Effector memory CD4-positive, alpha-beta T cell (primary cell): Measurements from ENCODE around the gene PUM1.

Experiments used
- DNase-seq, 3 donors: peaks; one replicate each; pipeline ENCODE4 v3.0.0-alpha.2; 2020
- H3K27ac ChIP-seq: 2 replicates; pipeline ENCODE4 v1.7.0; 2013; ENCODE audit warnings: mild to moderate bottlenecking, low read length, moderate library complexity; ENCODE audit not compliant: insufficient read depth, poor library complexity, severe bottlenecking
- H3K27me3 ChIP-seq: replicated peaks from 2 replicates; pipeline ENCODE4 v1.7.0; 2013; ENCODE audit warnings: mild to moderate bottlenecking, low read length; ENCODE audit not compliant: insufficient read depth, control insufficient read depth, poor library complexity, severe bottlenecking
- H3K36me3 ChIP-seq: 2 replicates; pipeline ENCODE4 v1.7.0; 2013; ENCODE audit warnings: mild to moderate bottlenecking, low read length, moderate library complexity; ENCODE audit not compliant: control insufficient read depth, insufficient read depth
- H3K4me1 ChIP-seq: 2 replicates; pipeline ENCODE4 v1.7.0; 2013; ENCODE audit warnings: low read length, mild to moderate bottlenecking; ENCODE audit not compliant: control insufficient read depth, insufficient read depth, poor library complexity, severe bottlenecking
- H3K4me3 ChIP-seq: 2 replicates; pipeline ENCODE4 v1.7.0; 2013; ENCODE audit warnings: low read length, low read depth, mild to moderate bottlenecking; ENCODE audit not compliant: insufficient read depth, poor library complexity, severe bottlenecking
- H3K9me3 ChIP-seq: 2 replicates; pipeline ENCODE4 v1.7.0; 2013; ENCODE audit warnings: mild to moderate bottlenecking, low read length, moderate library complexity; ENCODE audit not compliant: control insufficient read depth

Gene PUM1

DNA sequence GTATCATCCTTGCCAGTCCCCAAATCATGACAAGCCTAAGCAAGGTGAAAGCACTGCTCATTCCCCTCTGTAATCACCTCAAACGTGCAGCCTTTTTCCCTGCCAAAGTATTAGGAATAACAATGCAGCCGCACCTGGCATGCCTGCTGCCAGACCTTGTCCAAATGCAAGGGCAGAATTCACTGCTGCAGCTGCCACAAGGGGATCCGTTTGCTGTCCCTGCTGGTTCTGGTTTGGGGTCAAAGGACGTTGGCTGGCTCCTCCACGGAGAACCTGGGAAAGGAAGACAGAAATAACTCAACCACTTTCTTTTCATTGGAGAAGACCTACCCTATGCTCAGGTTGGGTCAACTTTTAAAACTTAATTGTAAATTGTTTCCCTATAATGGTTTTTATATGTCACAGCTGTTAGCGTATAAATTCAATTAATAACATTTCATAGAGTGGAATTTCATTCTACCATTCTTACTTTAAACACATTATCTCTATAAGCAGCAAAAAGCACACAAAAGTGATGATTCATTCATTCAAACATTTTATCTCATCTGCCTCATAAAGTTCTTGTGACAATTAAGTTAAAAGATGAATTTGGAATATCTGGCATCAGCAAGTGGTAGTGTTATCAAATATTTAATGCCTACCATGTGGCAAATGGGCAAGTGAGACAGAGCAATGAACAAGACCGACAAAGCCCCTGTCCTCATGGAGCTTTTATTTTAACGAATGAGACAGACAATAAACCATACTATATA, 97.1 kb downstream of the PUM1 start:
- Histone ChIP-seq H3K27me3 (no peaks in the 10 kb centered on the region), H3K36me3 (peaks cover 63% of the 10 kb centered on the region), H3K4me3 (no peak overlapping the region), H3K27ac (no peak overlapping the region), H3K4me1 (no peaks in the 10 kb centered on the region), H3K9me3 (no peaks in the 10 kb centered on the region)
- DNase-seq = no peak

DNA sequence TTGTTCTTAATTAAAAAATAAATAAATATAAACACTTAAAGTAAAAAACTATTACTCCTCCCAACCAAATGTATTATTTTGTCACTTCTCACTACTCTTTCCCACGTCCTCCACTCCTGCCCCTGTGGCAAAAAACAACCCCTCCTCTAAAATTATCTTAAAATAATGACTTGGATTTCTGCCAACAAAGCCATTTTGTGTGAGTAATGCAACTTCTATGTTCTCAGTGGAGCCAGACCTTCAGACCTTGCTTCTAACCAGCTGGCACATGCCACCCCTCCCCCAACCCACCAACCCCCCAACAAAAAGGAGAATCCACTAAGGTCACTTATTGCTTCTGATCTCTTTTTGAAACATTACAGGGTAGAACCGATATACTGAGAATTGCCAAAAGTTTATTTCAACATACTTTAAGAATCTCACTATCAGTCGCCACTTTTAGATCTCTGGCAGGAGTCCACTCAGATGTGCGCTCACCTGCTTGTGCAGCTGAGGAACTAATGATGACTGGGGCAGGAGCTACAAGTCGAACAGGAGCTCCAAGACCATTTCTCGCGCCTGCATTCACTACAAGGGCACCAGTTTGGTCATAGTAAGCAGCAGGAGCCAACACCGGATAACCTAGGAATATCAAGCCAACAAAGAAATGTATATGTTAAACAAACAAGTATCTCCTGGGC, 98.7 kb downstream of the PUM1 start:
- Histone ChIP-seq H3K27me3 (no peaks in the 10 kb centered on the region), H3K9me3 (no peaks in the 10 kb centered on the region), H3K4me1 (no peaks in the 10 kb centered on the region), H3K4me3 (no peak overlapping the region), H3K36me3 (peaks cover 75% of the 10 kb centered on the region), H3K27ac (no peak overlapping the region)
- DNase-seq = no peak

DNA sequence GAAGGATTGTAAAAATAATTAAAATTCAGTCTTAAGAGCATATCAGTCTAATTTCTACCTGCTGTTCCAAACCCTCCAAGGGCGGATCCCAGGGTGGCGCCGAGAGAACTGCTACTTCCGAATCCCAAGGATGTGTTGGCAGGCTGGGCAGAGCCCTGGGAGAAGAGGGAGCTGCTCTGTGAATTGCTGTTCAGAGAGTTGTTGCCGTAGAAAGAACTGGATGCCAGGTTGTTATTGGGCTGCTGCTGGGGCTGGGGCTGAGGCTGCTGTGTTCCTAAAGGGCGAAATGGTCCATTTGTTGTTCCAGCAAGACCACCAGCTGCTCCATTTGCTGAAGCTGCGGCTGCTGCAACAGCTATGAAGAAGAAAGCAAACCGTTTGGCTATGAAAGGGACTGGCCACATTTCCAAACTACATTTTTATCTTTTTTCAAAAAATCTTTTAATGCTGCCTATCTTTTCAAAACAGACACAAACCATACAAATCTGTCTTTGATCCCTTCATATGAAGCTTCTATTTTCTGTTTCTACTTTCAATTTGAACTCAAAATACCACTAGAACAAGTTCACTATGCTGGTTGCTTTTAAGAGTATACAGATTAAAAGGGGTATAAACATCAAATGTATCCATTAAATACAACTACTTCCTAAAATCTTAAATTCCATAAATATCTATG, 99.5 kb downstream of the PUM1 start:
- no peaks in the 10 kb centered on the region for H3K9me3 ChIP-seq
- no peak overlapping the region for H3K27ac ChIP-seq
- no peaks in the 10 kb centered on the region for H3K4me1 ChIP-seq
- peaks cover 81% of the 10 kb centered on the region for H3K36me3 ChIP-seq
- H3K27me3 ChIP-seq = no peaks in the 10 kb centered on the region
- no peak for DNase-seq
- no peak overlapping the region for H3K4me3 ChIP-seq

DNA sequence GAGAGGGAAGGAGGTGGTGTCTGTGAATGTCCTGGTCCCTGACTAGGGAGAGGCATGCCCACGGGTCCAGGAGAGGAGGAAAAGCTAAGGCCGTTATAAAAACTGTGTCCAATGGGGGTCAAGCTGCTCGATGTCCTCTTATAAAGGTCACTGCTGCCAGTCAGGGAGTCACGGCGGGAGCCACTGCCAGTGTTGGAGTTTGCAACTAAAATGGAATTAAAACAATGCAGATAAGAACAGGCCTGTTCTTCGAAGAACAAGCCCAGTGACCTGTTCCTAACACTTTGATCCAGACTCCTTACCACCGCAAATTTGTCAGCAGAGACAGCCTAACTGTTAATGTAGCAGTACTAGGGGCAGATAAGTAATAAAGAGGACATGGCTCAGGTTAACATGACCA, 100.8 kb downstream of the PUM1 start:
- DNase-seq = no peak
- H3K27me3 ChIP-seq = no peaks in the 10 kb centered on the region
- H3K4me1 ChIP-seq = no peaks in the 10 kb centered on the region
- H3K4me3 ChIP-seq = no peak overlapping the region
- no peak overlapping the region for H3K27ac ChIP-seq
- H3K9me3 ChIP-seq = no peaks in the 10 kb centered on the region
- H3K36me3 ChIP-seq = peaks cover 83% of the 10 kb centered on the region

DNA sequence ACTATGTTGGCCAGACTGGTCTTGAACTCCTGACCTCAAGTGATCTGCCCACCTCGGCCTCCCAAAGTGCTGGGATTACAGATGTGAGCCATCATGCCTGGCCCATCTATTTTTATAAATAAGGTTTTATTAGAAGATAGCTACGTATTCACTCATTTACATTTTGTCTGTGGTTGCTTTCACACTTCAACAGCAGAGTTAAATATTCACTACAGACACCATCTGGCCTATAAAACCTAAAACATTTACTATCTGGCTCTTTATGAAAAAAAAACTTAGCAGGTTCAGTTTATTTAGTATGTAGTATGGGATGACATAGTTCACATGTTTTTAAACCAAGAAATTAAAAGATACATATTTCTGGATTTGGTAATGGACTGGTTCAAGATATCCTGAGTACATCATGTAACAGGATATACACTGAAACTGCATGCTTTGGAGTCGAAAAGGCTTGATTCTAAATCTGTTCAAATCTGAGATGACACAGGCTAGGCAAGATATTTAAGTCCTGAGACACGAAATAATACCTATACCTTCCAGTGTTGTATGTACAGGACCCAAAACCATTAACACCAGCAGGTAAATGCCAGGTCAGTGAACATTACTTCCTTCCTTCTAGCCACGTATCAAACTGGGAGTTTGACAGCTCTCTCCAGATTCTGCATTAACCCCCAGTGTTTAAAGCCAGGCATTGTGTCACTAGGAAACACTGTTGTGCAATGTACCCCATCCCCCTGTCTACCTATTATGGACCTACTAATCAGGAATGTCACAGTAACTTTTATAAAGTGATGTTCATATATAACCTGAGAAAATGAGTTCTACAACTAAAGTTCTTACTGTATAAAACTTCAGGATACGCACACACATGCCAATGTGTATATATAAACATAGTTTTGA, 102.7 kb downstream of the PUM1 start:
- no peaks in the 10 kb centered on the region for H3K9me3 ChIP-seq
- no peaks in the 10 kb centered on the region for H3K27me3 ChIP-seq
- peaks cover 84% of the 10 kb centered on the region for H3K36me3 ChIP-seq
- DNase-seq = no peak
- no peaks in the 10 kb centered on the region for H3K4me1 ChIP-seq
- no peak overlapping the region for H3K4me3 ChIP-seq
- no peak overlapping the region for H3K27ac ChIP-seq

DNA sequence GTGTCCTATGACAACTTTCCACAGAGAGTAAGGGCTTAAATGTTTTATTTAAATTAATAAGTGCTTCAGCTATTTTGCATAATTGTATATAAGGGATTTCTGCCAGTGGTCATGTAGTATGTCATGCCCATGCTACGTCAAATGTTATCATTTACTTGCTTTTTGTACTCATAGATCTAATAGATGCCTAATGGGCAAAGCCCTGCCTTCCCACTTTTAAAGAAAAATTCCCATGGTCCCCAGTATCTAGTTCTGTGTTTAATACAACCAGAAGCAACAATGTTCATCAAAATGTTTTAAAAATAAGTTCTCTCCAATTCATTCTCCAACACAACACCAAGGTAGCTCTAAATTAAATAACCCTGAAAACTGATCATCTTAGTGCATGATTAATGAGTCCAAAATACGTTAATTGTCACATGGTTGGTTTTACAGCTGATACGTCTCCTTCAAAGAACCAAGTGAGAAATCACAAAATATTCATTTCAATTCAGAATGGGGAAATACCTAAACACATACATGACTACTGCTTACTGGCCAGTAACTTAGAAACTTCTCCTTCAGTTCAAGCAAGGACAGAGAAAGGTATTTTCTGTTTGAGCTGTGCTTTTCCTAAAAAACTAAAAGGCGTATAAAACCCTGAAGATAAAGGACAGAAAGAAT, 107.8 kb downstream of the PUM1 start:
- Histone ChIP-seq H3K4me3 (no peak overlapping the region), H3K27ac (no peak overlapping the region), H3K9me3 (no peaks in the 10 kb centered on the region), H3K27me3 (no peaks in the 10 kb centered on the region), H3K4me1 (no peaks in the 10 kb centered on the region), H3K36me3 (peaks cover 64% of the 10 kb centered on the region)
- DNase-seq = no peak

DNA sequence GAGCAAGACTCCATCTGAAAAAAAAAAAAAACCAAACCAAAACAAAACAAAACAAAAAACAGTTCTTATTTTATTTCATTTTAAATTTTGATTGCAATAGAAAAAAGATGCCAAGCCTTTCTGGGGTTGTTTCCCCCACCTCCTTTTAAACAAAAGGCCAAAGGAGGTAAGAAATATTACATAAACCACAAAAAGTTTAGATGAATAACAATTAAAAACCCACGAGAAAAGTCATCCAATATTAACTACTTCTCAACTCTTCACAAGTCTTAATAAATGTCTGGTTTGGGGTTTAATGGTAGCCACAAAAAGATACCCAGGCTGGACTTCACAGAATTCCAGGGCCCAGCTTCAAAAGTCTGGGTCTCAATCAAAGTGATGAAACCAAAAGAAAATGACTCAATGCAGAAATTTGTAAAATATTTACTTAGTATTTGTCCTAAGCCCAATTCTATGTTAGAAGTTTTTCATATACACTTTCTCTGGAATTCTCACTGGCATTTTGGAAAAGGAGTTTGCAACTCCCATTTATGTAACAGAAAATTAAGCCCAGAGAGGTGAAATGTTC, 110.0 kb downstream of the PUM1 start:
- Histone ChIP-seq H3K9me3 (no peaks in the 10 kb centered on the region), H3K4me3 (no peak overlapping the region), H3K27ac (no peak overlapping the region), H3K4me1 (no peaks in the 10 kb centered on the region), H3K27me3 (no peaks in the 10 kb centered on the region), H3K36me3 (peaks cover 73% of the 10 kb centered on the region)
- DNase-seq = no peak

DNA sequence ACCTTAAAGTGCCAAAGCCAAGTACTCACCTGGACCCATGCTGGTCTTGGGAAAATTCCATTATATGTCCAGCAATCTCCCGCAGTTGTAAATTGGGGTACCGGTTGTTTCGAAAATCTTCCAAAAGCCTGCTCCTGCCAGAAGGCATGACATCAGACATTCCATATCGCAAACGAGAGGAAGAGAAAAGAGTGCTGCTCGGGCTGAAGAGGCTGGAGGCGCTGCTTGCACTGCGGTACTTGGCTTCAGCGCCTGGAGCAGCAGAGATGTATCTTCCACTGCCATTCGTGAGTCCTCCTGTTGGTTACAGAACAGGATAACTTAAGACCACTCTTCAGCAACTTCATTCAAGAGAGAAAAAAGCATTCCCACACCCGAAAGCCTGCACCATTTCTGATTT, 111.8 kb downstream of the PUM1 start:
- Histone ChIP-seq H3K9me3 (no peaks in the 10 kb centered on the region), H3K36me3 (peaks cover 67% of the 10 kb centered on the region), H3K27me3 (no peaks in the 10 kb centered on the region), H3K4me3 (no peak overlapping the region), H3K4me1 (no peaks in the 10 kb centered on the region), H3K27ac (no peak overlapping the region)
- DNase-seq = no peak

DNA sequence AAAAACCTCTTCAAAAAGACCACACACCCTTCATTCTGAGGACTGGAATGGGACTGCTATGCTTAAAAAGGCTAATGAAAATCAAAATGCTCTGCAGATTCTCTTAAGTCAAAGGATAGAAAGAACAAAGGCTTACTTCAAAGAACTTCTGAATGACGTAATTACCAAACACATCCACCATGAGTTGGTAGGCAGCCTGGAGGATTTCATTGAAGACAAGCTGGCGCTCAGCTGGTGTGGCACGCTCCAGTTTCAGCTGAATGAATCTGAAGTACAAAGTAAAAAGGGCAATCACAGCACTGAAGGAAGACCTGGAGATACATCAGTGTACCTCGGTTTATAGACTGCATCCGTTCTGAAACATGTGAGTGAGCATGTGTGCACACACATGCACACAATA, 113.4 kb downstream of the PUM1 start:
- no peaks in the 10 kb centered on the region for H3K4me1 ChIP-seq
- no peak overlapping the region for H3K4me3 ChIP-seq
- H3K36me3 ChIP-seq = peaks cover 73% of the 10 kb centered on the region
- no peaks in the 10 kb centered on the region for H3K27me3 ChIP-seq
- H3K27ac ChIP-seq = no peak overlapping the region
- DNase-seq = no peak
- no peaks in the 10 kb centered on the region for H3K9me3 ChIP-seq
